ENCODE data around the gene MOGAT3. TPM values are rescaled to one million over a fixed set of nuclear protein-coding genes. Genes with fewer than 3 reads are reported as not detected.

The MOGAT3 gene
- polyA plus RNA-seq, 1 donor (not counting 4 experiments of a cell fraction or from before 2014, with no cell fraction given): not detected

DNA sequence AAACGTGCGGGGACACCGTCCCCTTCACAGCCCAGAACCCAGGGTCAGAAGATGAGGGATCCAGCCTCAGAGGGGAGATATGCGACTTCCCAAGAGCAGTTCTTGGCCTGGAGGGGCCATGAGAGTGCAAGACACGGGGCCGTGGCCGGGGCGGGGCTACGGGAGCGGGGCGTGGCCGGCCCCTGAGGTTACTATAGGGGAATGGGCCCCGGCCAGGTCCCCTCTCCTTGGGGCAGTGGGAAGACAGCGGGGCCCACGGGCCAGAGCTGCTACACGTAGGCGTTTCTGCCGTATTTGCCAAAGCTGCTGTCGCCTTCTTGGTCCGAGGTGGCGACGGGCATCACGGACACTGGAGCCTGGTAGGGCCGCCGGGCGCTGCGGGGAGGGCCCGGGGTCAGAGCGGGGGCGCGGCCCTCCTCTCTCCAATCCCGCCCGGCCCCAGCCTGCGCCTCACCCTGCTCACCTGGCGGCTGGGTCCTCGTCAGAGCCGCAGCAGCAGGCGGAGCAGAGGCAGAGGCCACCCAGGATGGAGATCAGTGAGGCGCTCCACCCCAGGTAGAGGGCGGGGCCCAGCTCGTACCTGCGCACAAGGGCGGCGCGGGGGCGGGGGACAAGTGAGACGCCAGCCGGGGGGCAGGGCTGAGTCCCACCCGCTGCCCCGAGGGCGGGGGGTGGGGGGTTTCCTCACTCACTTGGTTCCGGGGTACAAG, 31.5 kb upstream of the MOGAT3 start:
- H3K27me3 ChIP-seq (ENCODE audit: control insufficient read depth, extremely low read depth, insufficient read depth, low read length): no peaks in the 10 kb centered on the region
- dilution Hi-C loops (cut with MboI; ENCODE audit: extremely low pct_ligation_motif_present, low sequenced_read_pairs): no loop called here
- H3K4me1 ChIP-seq (ENCODE audit: control insufficient read depth, extremely low read depth, insufficient read depth, low read length): peaks cover 8% of the 10 kb centered on the region
- FAIRE-seq (no peak), DNase-seq (ENCODE audit: low read depth, low spot score) (no peak)
- peaks cover 0 to 11% of the 10 kb centered on the region in 2 experiments for H3K36me3 ChIP-seq (ENCODE audit: control insufficient read depth in 2 of 2, extremely low read depth in 1 of 2, insufficient read depth in 2 of 2, low read length in 2 of 2)
- peak overlapping the region; percentile 31 to 67 (median 62) for H3K4me3 ChIP-seq (ENCODE audit: control insufficient read depth in 2 of 3, extremely low read depth in 1 of 3, insufficient read depth in 2 of 3, low read depth in 1 of 3, low read length in 3 of 3)
- H3K9me3 ChIP-seq (ENCODE audit: control insufficient read depth, low read depth, low read length): no peaks in the 10 kb centered on the region
- H3K9ac ChIP-seq (ENCODE audit: control insufficient read depth, extremely low read depth, insufficient read depth, low read length): peak overlapping the region; percentile 70
- no peaks in the 10 kb centered on the region for H3K79me2 ChIP-seq (ENCODE audit: control insufficient read depth, insufficient read depth, low read length)
- peak overlapping the region; percentile 36 for H3K27ac ChIP-seq (ENCODE audit: control insufficient read depth, insufficient read depth, low read length)
- H2AFZ ChIP-seq (ENCODE audit: control insufficient read depth, low read length): peak overlapping the region; percentile 49
- H3K4me2 ChIP-seq (ENCODE audit: control insufficient read depth, extremely low read depth, insufficient read depth, low read depth, low read length): peak overlapping the region; percentile 83
- no peak for TF ChIP-seq EZH2 (IDR thresholded peaks at IDR 0.05; ENCODE audit: low read length)
- TF ChIP-seq, protein P1, sequence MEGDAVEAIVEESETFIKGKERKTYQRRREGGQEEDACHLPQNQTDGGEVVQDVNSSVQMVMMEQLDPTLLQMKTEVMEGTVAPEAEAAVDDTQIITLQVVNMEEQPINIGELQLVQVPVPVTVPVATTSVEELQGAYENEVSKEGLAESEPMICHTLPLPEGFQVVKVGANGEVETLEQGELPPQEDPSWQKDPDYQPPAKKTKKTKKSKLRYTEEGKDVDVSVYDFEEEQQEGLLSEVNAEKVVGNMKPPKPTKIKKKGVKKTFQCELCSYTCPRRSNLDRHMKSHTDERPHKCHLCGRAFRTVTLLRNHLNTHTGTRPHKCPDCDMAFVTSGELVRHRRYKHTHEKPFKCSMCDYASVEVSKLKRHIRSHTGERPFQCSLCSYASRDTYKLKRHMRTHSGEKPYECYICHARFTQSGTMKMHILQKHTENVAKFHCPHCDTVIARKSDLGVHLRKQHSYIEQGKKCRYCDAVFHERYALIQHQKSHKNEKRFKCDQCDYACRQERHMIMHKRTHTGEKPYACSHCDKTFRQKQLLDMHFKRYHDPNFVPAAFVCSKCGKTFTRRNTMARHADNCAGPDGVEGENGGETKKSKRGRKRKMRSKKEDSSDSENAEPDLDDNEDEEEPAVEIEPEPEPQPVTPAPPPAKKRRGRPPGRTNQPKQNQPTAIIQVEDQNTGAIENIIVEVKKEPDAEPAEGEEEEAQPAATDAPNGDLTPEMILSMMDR (optimal IDR thresholded peaks at IDR 0.05 in 1 of 3, IDR thresholded peaks at IDR 0.05 in 1 of 3, conservative IDR thresholded peaks at IDR 0.05 in 1 of 3; ENCODE audit: extremely low read depth in 1 of 3, insufficient read depth in 2 of 3, low read length in 3 of 3): no peak
- H4K20me1 ChIP-seq (ENCODE audit: control insufficient read depth, extremely low read depth, insufficient read depth, low read length): no peaks in the 10 kb centered on the region
- no peaks in the 10 kb centered on the region for H3K9me1 ChIP-seq (ENCODE audit: control insufficient read depth, extremely low read depth, insufficient read depth, low read length)

DNA sequence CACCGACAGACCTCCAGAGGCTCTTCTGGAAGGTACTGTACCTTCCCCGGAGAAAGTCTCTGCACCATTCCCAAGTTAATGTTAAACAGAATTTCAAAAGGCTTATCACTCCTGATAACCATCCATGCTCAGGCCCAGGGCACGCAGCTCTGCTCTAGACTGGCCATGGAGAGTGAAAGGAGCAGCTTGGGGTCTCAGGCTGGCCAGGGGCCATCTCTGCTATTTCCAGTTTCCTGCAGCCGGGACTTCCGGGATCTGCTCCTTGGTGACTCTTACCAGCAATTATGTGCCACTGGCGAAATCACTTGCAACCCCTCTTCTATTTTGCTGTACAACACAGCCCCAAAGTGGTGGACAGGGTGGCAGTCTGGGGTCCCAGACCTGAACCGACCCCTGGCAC, 30.8 kb upstream of the MOGAT3 start:
- Histone ChIP-seq H3K4me3 (ENCODE audit: control insufficient read depth in 2 of 3, extremely low read depth in 1 of 3, insufficient read depth in 2 of 3, low read depth in 1 of 3, low read length in 3 of 3) (peak overlapping the region in 1 of 3 experiments; percentile 67), H2AFZ (ENCODE audit: control insufficient read depth, low read length) (no peak overlapping the region), H3K9ac (ENCODE audit: control insufficient read depth, extremely low read depth, insufficient read depth, low read length) (peak overlapping the region; percentile 70), H3K36me3 (ENCODE audit: control insufficient read depth in 2 of 2, extremely low read depth in 1 of 2, insufficient read depth in 2 of 2, low read length in 2 of 2) (peaks cover 4 to 13% of the 10 kb centered on the region in 2 experiments), H4K20me1 (ENCODE audit: control insufficient read depth, extremely low read depth, insufficient read depth, low read length) (no peaks in the 10 kb centered on the region), H3K4me2 (ENCODE audit: control insufficient read depth, extremely low read depth, insufficient read depth, low read depth, low read length) (peak overlapping the region; percentile 83), H3K9me3 (ENCODE audit: control insufficient read depth, low read depth, low read length) (no peaks in the 10 kb centered on the region), H3K27me3 (ENCODE audit: control insufficient read depth, extremely low read depth, insufficient read depth, low read length) (no peaks in the 10 kb centered on the region), H3K4me1 (ENCODE audit: control insufficient read depth, extremely low read depth, insufficient read depth, low read length) (peaks cover 8% of the 10 kb centered on the region), H3K79me2 (ENCODE audit: control insufficient read depth, insufficient read depth, low read length) (no peaks in the 10 kb centered on the region), H3K27ac (ENCODE audit: control insufficient read depth, insufficient read depth, low read length) (peak overlapping the region; percentile 36), H3K9me1 (ENCODE audit: control insufficient read depth, extremely low read depth, insufficient read depth, low read length) (no peaks in the 10 kb centered on the region)
- FAIRE-seq (no peak), DNase-seq (ENCODE audit: low read depth, low spot score) (no peak)
- TF ChIP-seq, protein P1 (optimal IDR thresholded peaks at IDR 0.05 in 1 of 3, IDR thresholded peaks at IDR 0.05 in 1 of 3, conservative IDR thresholded peaks at IDR 0.05 in 1 of 3; ENCODE audit: extremely low read depth in 1 of 3, insufficient read depth in 2 of 3, low read length in 3 of 3): no peak
- TF ChIP-seq EZH2 (IDR thresholded peaks at IDR 0.05; ENCODE audit: low read length): no peak
- dilution Hi-C loops (cut with MboI; ENCODE audit: extremely low pct_ligation_motif_present, low sequenced_read_pairs): no loop called here

Measured in keratinocyte (primary cell).